ENCODE results near the gene VASN. TPM values are rescaled to one million over a fixed set of nuclear protein-coding genes. Genes with fewer than 3 reads are reported as not detected.

Gene VASN
- total RNA-seq, 1 donor from 2014 or later, result 4.0 TPM

- Mint-ChIP-seq H3K4me3 (ENCODE audit: low read depth) (no peak overlapping the region), H3K27ac (no peak overlapping the region), H3K27me3 (no peaks in the 10 kb centered on the region), H3K4me1 (ENCODE audit: low read depth) (peaks cover 1% of the 10 kb centered on the region), H3K36me3 (ENCODE audit: insufficient read depth) (peaks cover 2% of the 10 kb centered on the region), H3K9me3 (ENCODE audit: low read depth) (no peaks in the 10 kb centered on the region)
- TF ChIP-seq CTCF (IDR thresholded peaks at IDR 0.05; ENCODE audit: unreplicated experiment), result no peak
- no peak for DNase-seq (ENCODE audit: low spot score, unreplicated experiment)
These were observed 23.5 kb downstream of the VASN start for GRCh38 chr16:4395055-4395726.

GRCh38 chr16:4399001-4399730, 27.5 kb downstream of the VASN start:
- no peaks in the 10 kb centered on the region for H3K9me3 Mint-ChIP-seq (ENCODE audit: low read depth)
- TF ChIP-seq CTCF (IDR thresholded peaks at IDR 0.05; ENCODE audit: unreplicated experiment), result no peak
- DNase-seq (ENCODE audit: low spot score, unreplicated experiment), result no peak
- no peaks in the 10 kb centered on the region for H3K4me1 Mint-ChIP-seq (ENCODE audit: low read depth)
- H3K36me3 Mint-ChIP-seq (ENCODE audit: insufficient read depth), result peaks cover 4% of the 10 kb centered on the region
- no peak overlapping the region for H3K27ac Mint-ChIP-seq
- no peaks in the 10 kb centered on the region for H3K27me3 Mint-ChIP-seq
- H3K4me3 Mint-ChIP-seq (ENCODE audit: low read depth), result no peak overlapping the region

- Mint-ChIP-seq H3K27ac (no peak overlapping the region), H3K27me3 (no peaks in the 10 kb centered on the region), H3K4me1 (ENCODE audit: low read depth) (no peaks in the 10 kb centered on the region), H3K36me3 (ENCODE audit: insufficient read depth) (peaks cover 6% of the 10 kb centered on the region), H3K4me3 (ENCODE audit: low read depth) (no peak overlapping the region), H3K9me3 (ENCODE audit: low read depth) (no peaks in the 10 kb centered on the region)
- DNase-seq (ENCODE audit: low spot score, unreplicated experiment), result no peak
- TF ChIP-seq CTCF (IDR thresholded peaks at IDR 0.05; ENCODE audit: unreplicated experiment), result no peak
These were observed 29.4 kb downstream of the VASN start for GRCh38 chr16:4401094-4401501.

GRCh38 chr16:4401510-4401909, 29.9 kb downstream of the VASN start:
- no peak for DNase-seq (ENCODE audit: low spot score, unreplicated experiment)
- H3K36me3 Mint-ChIP-seq (ENCODE audit: insufficient read depth), result peaks cover 6% of the 10 kb centered on the region
- H3K27ac Mint-ChIP-seq, result no peak overlapping the region
- no peaks in the 10 kb centered on the region for H3K4me1 Mint-ChIP-seq (ENCODE audit: low read depth)
- no peaks in the 10 kb centered on the region for H3K9me3 Mint-ChIP-seq (ENCODE audit: low read depth)
- H3K4me3 Mint-ChIP-seq (ENCODE audit: low read depth), result no peak overlapping the region
- no peak for TF ChIP-seq CTCF (IDR thresholded peaks at IDR 0.05; ENCODE audit: unreplicated experiment)
- H3K27me3 Mint-ChIP-seq, result no peaks in the 10 kb centered on the region

GRCh38 chr16:4402439-4403132, 30.9 kb downstream of the VASN start:
- Mint-ChIP-seq H3K4me3 (ENCODE audit: low read depth) (no peak overlapping the region), H3K9me3 (ENCODE audit: low read depth) (no peaks in the 10 kb centered on the region), H3K27ac (no peak overlapping the region), H3K27me3 (no peaks in the 10 kb centered on the region), H3K4me1 (ENCODE audit: low read depth) (no peaks in the 10 kb centered on the region), H3K36me3 (ENCODE audit: insufficient read depth) (peaks cover 6% of the 10 kb centered on the region)
- peak; percentile 93 for TF ChIP-seq CTCF (IDR thresholded peaks at IDR 0.05; ENCODE audit: unreplicated experiment)
- peak; percentile 86 for DNase-seq (ENCODE audit: low spot score, unreplicated experiment)

Data from progenitor cell of endocrine pancreas (in vitro differentiated cells).